H1 (cell line): ENCODE measurements around the gene ATP8B3. TPM values are rescaled to one million over a fixed set of nuclear protein-coding genes. Genes with fewer than 3 reads are reported as not detected.

Experiments
- CTCF ChIA-PET: fragments of 300-600 bp; sonication (Branson Sonifier 250); formaldehyde crosslinking; loops from one replicate; lab custom pipeline; 2021; ENCODE audit not compliant: partially characterized antibody; lab: Charles Lee
- POLR2A ChIA-PET: fragments of 300-600 bp; sonication (Branson Sonifier 250); formaldehyde crosslinking; loops from one replicate; lab custom pipeline; 2021; ENCODE audit warnings: inconsistent platforms; ENCODE audit not compliant: partially characterized antibody; lab: Charles Lee
- DNase-seq, 2 experiments: peaks; one replicate each; pipeline versions ENCODE4 v3.0.0 to v3.0.0-alpha.2; 2010 to 2022; ENCODE audit warnings: low spot score in 2 of 2, low read depth in 1 of 2, mixed read lengths in 1 of 2
- FAIRE-seq: peaks from 2 replicates; lab custom pipeline; 2011; peaks lifted over from hg19 to GRCh38; lab: Jason Lieb, UNC
- H2AFZ ChIP-seq: 2 replicates; pipeline ENCODE4 v1.8.1; 2012; ENCODE audit warnings: low read length, inconsistent platforms
- H2AK5ac ChIP-seq: 2 replicates; pipeline ENCODE4 v1.6.1; 2013; ENCODE audit warnings: low read depth, low read length
- H2BK120ac ChIP-seq: replicated peaks from 2 replicates; pipeline ENCODE3; 2013; ENCODE audit warnings: low read depth, low read length, inconsistent platforms
- H2BK12ac ChIP-seq: 2 replicates; pipeline ENCODE4 v1.6.1; 2013; ENCODE audit warnings: low read depth, low read length
- H2BK15ac ChIP-seq: 2 replicates; pipeline ENCODE4 v1.6.1; 2013; ENCODE audit warnings: low read length
- H2BK20ac ChIP-seq: 2 replicates; pipeline ENCODE4 v1.6.1; 2013; ENCODE audit warnings: low read length
- H2BK5ac ChIP-seq: 2 replicates; pipeline ENCODE4 v1.6.1; 2013; ENCODE audit warnings: low read depth, low read length
- H3K14ac ChIP-seq: 2 replicates; pipeline ENCODE4 v1.6.1; 2013; ENCODE audit warnings: inconsistent platforms; ENCODE audit not compliant: insufficient read length
- H3K18ac ChIP-seq: 2 replicates; pipeline ENCODE4 v1.6.1; 2013; ENCODE audit warnings: low read length; ENCODE audit errors: extremely low read depth
- H3K23ac ChIP-seq: 2 replicates; pipeline ENCODE4 v1.6.1; 2013; ENCODE audit warnings: inconsistent platforms; ENCODE audit not compliant: insufficient read length
- H3K23me2 ChIP-seq: 2 replicates; pipeline ENCODE4 v1.6.1; 2013; ENCODE audit warnings: low read depth, low read length
- H3K27ac ChIP-seq: 2 replicates; pipeline ENCODE4 v1.6.1; 2011; ENCODE audit warnings: low read depth, low read length, inconsistent platforms
- H3K27me3 ChIP-seq, 4 experiments: replicated peaks in 1 of 4; 1 replicate in 1 of 4; 2 replicates in 3 of 4; pipeline versions ENCODE4 v1.6.1 to v1.8.1; 2011 to 2013; ENCODE audit warnings: low read length in 3 of 4, mild to moderate bottlenecking in 3 of 4, inconsistent platforms in 2 of 4, mixed read lengths in 2 of 4, moderate library complexity in 1 of 4; ENCODE audit not compliant: control insufficient read depth in 3 of 4, insufficient read depth in 3 of 4; ENCODE audit errors: extremely low read depth in 1 of 4
- H3K36me3 ChIP-seq, 4 experiments: 2 replicates each; pipeline versions ENCODE4 v1.6.1 to v1.8.1; 2011 to 2013; ENCODE audit warnings: mild to moderate bottlenecking in 4 of 4, low read length in 3 of 4, moderate library complexity in 2 of 4, control low read depth in 1 of 4, inconsistent platforms in 1 of 4; ENCODE audit not compliant: insufficient read depth in 4 of 4, control insufficient read depth in 2 of 4
- H3K4ac ChIP-seq: replicated peaks from 2 replicates; pipeline ENCODE3; 2013; ENCODE audit warnings: low read length, low read depth, mixed read lengths, inconsistent platforms; ENCODE audit not compliant: insufficient read length
- H3K4me1 ChIP-seq, 4 experiments: replicated peaks in 1 of 4; 1 replicate in 1 of 4; 2 replicates in 3 of 4; pipeline versions ENCODE4 v1.6.1 to v1.8.1; 2011 to 2013; ENCODE audit warnings: low read length in 3 of 4, inconsistent platforms in 2 of 4, mixed read lengths in 1 of 4; ENCODE audit not compliant: insufficient read depth in 4 of 4, control insufficient read depth in 3 of 4
- H3K4me2 ChIP-seq, 2 experiments: 2 replicates each; pipeline versions ENCODE4 v1.6.1 to v1.8.1; 2011 to 2013; ENCODE audit warnings: low read depth in 2 of 2, low read length in 2 of 2, control low read depth in 1 of 2, inconsistent platforms in 1 of 2, mild to moderate bottlenecking in 1 of 2; ENCODE audit not compliant: insufficient read depth in 1 of 2
- H3K4me3 ChIP-seq, 4 experiments: fragments of 200-600, 300-600 bp in 1 of 4; sonication (generic), shearing (Covaris generic), sonication (Bioruptor Twin) in 1 of 4; 2 replicates each; pipeline versions ENCODE4 v1.5.1 to v1.8.1; 2011 to 2016; ENCODE audit warnings: low read length in 4 of 4, low read depth in 3 of 4, control low read depth in 2 of 4, inconsistent platforms in 2 of 4, mild to moderate bottlenecking in 2 of 4, mixed read lengths in 1 of 4, moderate library complexity in 1 of 4; ENCODE audit not compliant: insufficient read depth in 2 of 4; ENCODE audit errors: extremely low read depth in 1 of 4
- H3K56ac ChIP-seq: replicated peaks from 2 replicates; pipeline ENCODE3; 2013; ENCODE audit warnings: low read depth, mild to moderate bottlenecking, mixed read lengths, low read length, inconsistent platforms; ENCODE audit not compliant: insufficient read length
- H3K79me1 ChIP-seq: 2 replicates; pipeline ENCODE4 v1.6.1; 2013; ENCODE audit warnings: low read depth, low read length, control low read depth
- H3K79me2 ChIP-seq, 2 experiments: 2 replicates each; pipeline versions ENCODE4 v1.6.1 to v1.8.1; 2012 to 2013; ENCODE audit warnings: low read length in 2 of 2, mild to moderate bottlenecking in 2 of 2, inconsistent platforms in 1 of 2; ENCODE audit not compliant: insufficient read depth in 2 of 2, control insufficient read depth in 1 of 2
- H3K9ac ChIP-seq, 4 experiments: replicated peaks in 1 of 4; 1 replicate in 1 of 4; 2 replicates in 3 of 4; pipeline versions ENCODE4 v1.6.1 to v1.8.1; 2011 to 2013; ENCODE audit warnings: low read depth in 3 of 4, low read length in 3 of 4, control low read depth in 2 of 4, mild to moderate bottlenecking in 2 of 4, moderate library complexity in 2 of 4, inconsistent platforms in 1 of 4; ENCODE audit errors: extremely low read depth in 1 of 4
- H3K9me3 ChIP-seq, 2 experiments: 2 replicates each; pipeline versions ENCODE4 v1.6.1 to v1.8.1; 2012 to 2013; ENCODE audit warnings: mild to moderate bottlenecking in 2 of 2, moderate library complexity in 2 of 2, control low read depth in 1 of 2, inconsistent platforms in 1 of 2, low read depth in 1 of 2, low read length in 1 of 2, mixed read lengths in 1 of 2; ENCODE audit not compliant: insufficient read depth in 2 of 2
- H4K20me1 ChIP-seq, 2 experiments: replicated peaks in 1 of 2; 2 replicates each; pipeline versions ENCODE3 to v1.8.1; 2011 to 2013; ENCODE audit warnings: inconsistent platforms in 2 of 2, low read length in 2 of 2, mild to moderate bottlenecking in 1 of 2; ENCODE audit not compliant: insufficient read depth in 2 of 2, control insufficient read depth in 1 of 2
- H4K5ac ChIP-seq: 2 replicates; pipeline ENCODE4 v1.6.1; 2013; ENCODE audit warnings: low read length, low read depth, mixed read lengths, inconsistent platforms; ENCODE audit not compliant: insufficient read length
- H4K8ac ChIP-seq: 2 replicates; pipeline ENCODE4 v1.8.0; 2013; ENCODE audit warnings: mild to moderate bottlenecking, moderate library complexity, low read length, inconsistent platforms; ENCODE audit not compliant: insufficient read depth; ENCODE audit errors: extremely low read depth
- H4K91ac ChIP-seq: replicated peaks from 2 replicates; pipeline ENCODE3; 2013; ENCODE audit warnings: low read length, mixed read lengths, inconsistent platforms; ENCODE audit not compliant: insufficient read length
- RBBP5 ChIP-seq: IDR thresholded peaks from 2 replicates; pipeline ENCODE4 v1.7.1; 2012; ENCODE audit warnings: low read depth, mild to moderate bottlenecking, inconsistent platforms, low read length, moderate library complexity, borderline replicate concordance
- SAP30 ChIP-seq: fragments of 300-600 bp; sonication (generic); IDR thresholded peaks from 2 replicates; pipeline ENCODE4 v1.7.1; 2012; ENCODE audit warnings: low read length, moderate library complexity, mild to moderate bottlenecking, inconsistent platforms; ENCODE audit not compliant: insufficient read depth, insufficient replicate concordance
- SP1 ChIP-seq: IDR thresholded peaks from 2 replicates; pipeline ENCODE4 v1.6.1; 2011; ENCODE audit warnings: low read depth, low read length
- TBP ChIP-seq: IDR thresholded peaks from 2 replicates; pipeline ENCODE4 v1.6.1; 2011; ENCODE audit warnings: low read depth, low read length, improper control_type of control experiment
- WGBS, 2 experiments: shearing (Covaris generic) in 1 of 2; methylation state at CpG; one replicate each; pipeline versions ENCODE4 v1.1.6 to v1.1.7; 2013 to 2015; ENCODE audit warnings: low lambda C conversion rate in 2 of 2, mixed read lengths in 2 of 2, inconsistent platforms in 1 of 2, low coverage in 1 of 2, missing lambda C conversion rate in 1 of 2; ENCODE audit not compliant: insufficient replicate concordance in 2 of 2, insufficient coverage in 1 of 2, insufficient read length in 1 of 2; ENCODE audit errors: extremely low coverage in 1 of 2, missing lambda C conversion rate in 1 of 2; 5-methylcytosine and 5-hydroxymethylcytosine counted together
- polyA plus RNA-seq, 7 experiments: library from polyadenylated mRNA; depleted of rRNA in 3 of 7; stranded (reverse) in 5 of 7; unstranded in 2 of 7; fragments of >200 nt in 5 of 7; fragments of 200-250 nt in 2 of 7; gene quantifications; 1 replicate in 5 of 7; 2 replicates in 1 of 7; 4 replicates in 1 of 7; pipeline versions ENCODE4 v1.2.1 to v1.2.3, GENCODE V29; 2011 to 2013; ENCODE audit warnings: missing spikeins in 2 of 7, mixed read lengths in 2 of 7
- total RNA-seq: library from RNA; stranded (reverse); fragmentation: NEBNext Ultra II Directional; extraction: Animal tissue kit (Norgen Biotek cat#: 25700); gene quantifications from 2 replicates; pipeline ENCODE4 v1.2.1, GENCODE V29; 2021

The ATP8B3 gene
- total and polyA plus RNA-seq, 2 of the 8 experiments (the other 6 are each of a cell fraction or from before 2014, with no cell fraction given), result 4.1 to 9.3 TPM

DNA sequence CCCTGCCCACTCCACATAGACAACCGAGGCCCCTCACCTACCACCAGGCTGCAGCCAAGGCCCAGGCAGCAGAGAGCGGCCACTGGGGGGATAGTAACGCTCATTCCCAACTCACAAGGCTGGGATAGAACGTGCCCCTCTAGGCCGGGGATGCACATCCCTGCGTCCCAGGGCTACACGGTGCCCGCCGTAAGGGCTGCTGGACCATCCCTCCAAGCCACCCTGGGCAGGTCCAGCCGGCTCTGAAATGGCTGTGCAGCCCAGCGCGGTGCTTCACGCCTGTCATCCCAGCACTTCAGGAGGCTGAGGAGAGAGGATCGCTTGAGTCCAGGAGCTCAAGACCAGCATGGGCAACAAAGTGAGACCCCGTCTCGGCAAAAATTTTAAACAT lies 33.0 kb upstream of the ATP8B3 start:
- Histone ChIP-seq H4K20me1 (peaks cover 23 to 38% of the 10 kb centered on the region in 2 experiments), H3K79me2 (peaks cover 23 to 78% of the 10 kb centered on the region in 2 experiments)
- TF ChIP-seq SP1, result no peak
- no peak for TF ChIP-seq RBBP5
- no peak for TF ChIP-seq TBP
- no peak for TF ChIP-seq SAP30

More for the DNA sequence above, 33.0 kb upstream of the ATP8B3 start:
- FAIRE-seq (no peak), DNase-seq (no peak)
- Histone ChIP-seq H2BK5ac (no peak overlapping the region), H3K23ac (no peak overlapping the region), H3K23me2 (peaks cover 3% of the 10 kb centered on the region; the same call in 1 of the 2 replicates), H4K91ac (no peak overlapping the region), H2BK20ac (no peak overlapping the region), H2AK5ac (no peak overlapping the region), H3K4me1 (peaks cover 0 to 10% (median 7%) of the 10 kb centered on the region in 4 experiments; a peak in 6 of 7 replicates), H3K18ac (no peak overlapping the region), H3K4me3 (no peak overlapping the region), H3K27me3 (no peaks in the 10 kb centered on the region), H3K56ac (no peak overlapping the region), H3K4ac (no peak overlapping the region), H3K9ac (no peak overlapping the region), H3K9me3 (no peaks in the 10 kb centered on the region), H2BK120ac (no peak overlapping the region), H3K14ac (no peak overlapping the region), H3K79me1 (peaks cover 29% of the 10 kb centered on the region), H2AFZ (no peak overlapping the region), H2BK12ac (no peak overlapping the region), H4K5ac (no peak overlapping the region), H3K27ac (no peak overlapping the region), H4K8ac (peak overlapping the region; percentile 74; the same call in 1 of the 2 replicates), H2BK15ac (no peak overlapping the region), H3K36me3 (no peaks in the 10 kb centered on the region), H3K4me2 (no peak overlapping the region)
- POLR2A ChIA-PET, result interaction anchor here (0.6 to 1.6 kb wide), 5 partner anchors 11 to 209 kb away, joined by 3 to 5 read pairs (median 3); no protein-coding TSS in a partner anchor
- WGBS, 2 experiments, result 90% methylated on average over 16 of the region's 16 CpGs; no CpG with 5 or more reads in 1 of the 2 experiments
- CTCF ChIA-PET, result interaction anchor here (1.0 to 14.9 kb wide), 2 partner anchors 9 to 19 kb away, joined by 3 to 228 read pairs; no protein-coding TSS in a partner anchor
